Pancreas (tissue), 10 donors: ENCODE data around the gene SPATA25. TPM values are rescaled to one million over a fixed set of nuclear protein-coding genes. Genes with fewer than 3 reads are reported as not detected.

Experiments used
- ATAC-seq, 4 donors: fragments of 200-7000 bp; cut with Tn5 transposase; one replicate each; pipeline versions ENCODE4 v1.8.0 to v1.9.1; 2020; ENCODE audit warnings: mild to moderate bottlenecking in 4 of 4, moderate library complexity in 4 of 4
- DNase-seq, 6 donors: peaks; one replicate each; pipeline ENCODE4 v3.0.0-alpha.2; 2020
- FAIRE-seq: peaks from 2 replicates; lab custom pipeline; 2012; peaks lifted over from hg19 to GRCh38; lab: Jason Lieb, UNC
- H3K27ac ChIP-seq, 4 donors: fragments of 200-600 bp; sonication (generic); 1 replicate in 3 of 4; 2 replicates in 1 of 4; pipeline versions ENCODE4 v1.5.0 to v1.8.0; 2020
- H3K27me3 ChIP-seq, 4 donors: fragments of 200-600 bp; one replicate each; pipeline ENCODE4 v1.8.0; 2021
- H3K36me3 ChIP-seq, 3 donors: fragments of 200-600 bp; sonication (generic) in 1 of 3; one replicate each; pipeline versions ENCODE4 v1.5.0 to v1.8.0; 2020 to 2021
- H3K4me1 ChIP-seq, 3 donors: fragments of 200-600 bp; one replicate each; pipeline ENCODE4 v1.8.0; 2021
- H3K4me3 ChIP-seq, 4 donors: fragments of 200-600 bp; sonication (generic) in 2 of 4; one replicate each; pipeline versions ENCODE4 v1.5.0 to v1.8.0; 2020 to 2021
- H3K9me3 ChIP-seq, 4 donors: fragments of 200-600 bp; one replicate each; pipeline ENCODE4 v1.8.0; 2021
- WGBS, 2 donors: extraction: QIAGEN DNeasy Blood & Tissue Kit; methylation state at CpG; one replicate each; pipeline ENCODE4 v1.1.7; 2013; 5-methylcytosine and 5-hydroxymethylcytosine counted together
- intact Hi-C, 3 donors: fragments of 100-400 bp; cut with DNase I; formaldehyde crosslinking; loops; one replicate each; pipeline versions ENCODE4 v1.11.1 to v1.14.2; 2022
- polyA plus RNA-seq, 2 donors: library from polyadenylated mRNA; stranded (reverse); fragments of 200-250 nt; gene quantifications; one replicate each; pipeline ENCODE4 v1.2.3, GENCODE V29; 2013
- total RNA-seq, 6 donors: library from RNA; stranded (reverse); fragmentation: NEBNext Ultra II Directional in 4 of 6; extraction: Animal tissue kit (Norgen Biotek cat#: 25700) in 4 of 6; gene quantifications; one replicate each; pipeline versions ENCODE4 v1.2.1 to v1.2.4, GENCODE V29; 2021 to 2023
- TF ChIP-seq, protein P1 (sequence below), 4 donors: fragments of 200-600 bp; sonication (generic) in 3 of 4; IDR thresholded peaks; one replicate each; pipeline versions ENCODE4 v1.5.0 to v1.8.0; 2021; ENCODE audit warnings: antibody characterized with exemption in 4 of 4
- donor health status: healthy with polysubstance abuse.
- donor health status: DM: no; HTN: no; CAD: no; lungs with moderate emphysema.
- donor health status: DM: no; HTN: no; CAD: no.
- donor health status: control.
- donor health status: control.
- donor health status: Bipolar disorder and iron deficiency.
- donor health status: DM: yes; HTN: yes; CAD: no.
- donor health status: DM: no; HTN: no; CAD: no.
- donor health status: DM: no; HTN: no; CAD: no.
- donor health status: DM: yes; HTN: yes; CAD: no.

SPATA25 gene
- total and polyA plus RNA-seq, 8 donors, result 0.55 to 1.7 (median 0.86) TPM

DNA sequence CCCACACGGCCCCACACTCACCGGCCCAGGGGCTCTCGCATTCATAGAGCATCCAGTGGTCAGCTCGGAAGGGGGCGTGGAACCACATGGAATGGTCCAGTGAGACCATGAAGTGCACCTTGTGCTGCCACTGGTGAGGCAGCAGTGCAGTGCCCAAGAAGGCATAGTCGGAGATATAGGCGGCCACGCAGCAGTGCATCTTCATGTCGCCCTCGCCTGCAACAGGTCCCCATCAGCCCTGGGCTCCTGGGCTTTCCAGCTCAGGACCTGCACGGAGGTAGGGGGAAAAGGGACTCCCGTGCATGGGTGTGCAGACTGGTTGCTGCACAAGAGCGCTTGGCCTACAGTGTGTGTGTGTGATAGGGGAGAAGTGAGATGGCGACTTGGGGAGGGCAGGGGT lies 43.9 kb downstream of the SPATA25 start:
- no peak for FAIRE-seq
- intact Hi-C loops, result no loop called here
- H3K36me3 ChIP-seq, result peaks cover 0 to 50% (median 11%) of the 10 kb centered on the region in 3 donors
- H3K9me3 ChIP-seq, result no peaks in the 10 kb centered on the region
- 89 to 90% methylated on average over 14 of the region's 14 CpGs for WGBS, 2 donors
- ATAC-seq, result no peak
- H3K4me3 ChIP-seq, result no peak overlapping the region
- H3K4me1 ChIP-seq, result no peaks in the 10 kb centered on the region
- no peak for DNase-seq
- TF ChIP-seq, protein P1, sequence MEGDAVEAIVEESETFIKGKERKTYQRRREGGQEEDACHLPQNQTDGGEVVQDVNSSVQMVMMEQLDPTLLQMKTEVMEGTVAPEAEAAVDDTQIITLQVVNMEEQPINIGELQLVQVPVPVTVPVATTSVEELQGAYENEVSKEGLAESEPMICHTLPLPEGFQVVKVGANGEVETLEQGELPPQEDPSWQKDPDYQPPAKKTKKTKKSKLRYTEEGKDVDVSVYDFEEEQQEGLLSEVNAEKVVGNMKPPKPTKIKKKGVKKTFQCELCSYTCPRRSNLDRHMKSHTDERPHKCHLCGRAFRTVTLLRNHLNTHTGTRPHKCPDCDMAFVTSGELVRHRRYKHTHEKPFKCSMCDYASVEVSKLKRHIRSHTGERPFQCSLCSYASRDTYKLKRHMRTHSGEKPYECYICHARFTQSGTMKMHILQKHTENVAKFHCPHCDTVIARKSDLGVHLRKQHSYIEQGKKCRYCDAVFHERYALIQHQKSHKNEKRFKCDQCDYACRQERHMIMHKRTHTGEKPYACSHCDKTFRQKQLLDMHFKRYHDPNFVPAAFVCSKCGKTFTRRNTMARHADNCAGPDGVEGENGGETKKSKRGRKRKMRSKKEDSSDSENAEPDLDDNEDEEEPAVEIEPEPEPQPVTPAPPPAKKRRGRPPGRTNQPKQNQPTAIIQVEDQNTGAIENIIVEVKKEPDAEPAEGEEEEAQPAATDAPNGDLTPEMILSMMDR (IDR thresholded peaks at IDR 0.05), result no peak
- H3K27me3 ChIP-seq, result no peaks in the 10 kb centered on the region
- no peak overlapping the region for H3K27ac ChIP-seq

DNA sequence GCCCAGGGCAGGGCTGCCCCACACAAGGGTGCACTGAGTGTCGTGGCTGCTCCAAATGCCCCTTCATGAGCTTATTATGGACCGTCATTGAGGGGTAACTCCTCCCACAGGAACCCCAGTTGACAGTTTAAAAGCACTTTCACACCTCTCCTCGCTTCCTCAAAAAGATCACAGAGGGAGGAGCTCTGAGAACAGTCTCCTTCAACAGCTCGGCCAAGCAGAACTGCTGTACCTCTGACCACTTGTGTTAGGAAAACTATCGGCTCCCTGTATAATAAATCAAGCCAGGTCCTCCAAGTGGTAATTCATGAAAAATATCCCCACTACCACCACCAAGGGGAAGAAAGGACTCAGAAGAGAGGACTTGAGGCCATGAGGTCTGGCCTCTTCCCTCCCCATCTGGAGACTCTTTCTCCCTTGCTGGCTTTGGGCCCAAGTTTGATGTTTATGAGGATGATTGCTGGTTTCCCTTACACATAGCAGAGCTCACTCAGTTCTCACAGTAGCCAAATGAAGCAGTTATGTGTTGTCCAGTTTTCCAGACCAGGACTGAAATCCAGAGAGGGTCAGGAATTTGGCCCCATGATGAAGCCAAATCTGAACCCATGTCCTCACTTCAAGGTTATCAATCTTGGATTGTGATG lies 45.1 kb downstream of the SPATA25 start:
- no peaks in the 10 kb centered on the region for H3K9me3 ChIP-seq
- no peaks in the 10 kb centered on the region for H3K27me3 ChIP-seq
- H3K36me3 ChIP-seq, result peaks cover 0 to 49% (median 8%) of the 10 kb centered on the region in 3 donors
- ATAC-seq (peak in 2 of 4 donors; percentile 7 to 33), DNase-seq (no peak), FAIRE-seq (no peak)
- no peak overlapping the region for H3K4me3 ChIP-seq
- no peak overlapping the region for H3K27ac ChIP-seq
- H3K4me1 ChIP-seq, result no peaks in the 10 kb centered on the region
- WGBS, 2 donors, result 80 to 82% methylated on average over 5 of the region's 5 CpGs
- intact Hi-C loops, result no loop called here
- TF ChIP-seq, protein P1 (IDR thresholded peaks at IDR 0.05), result no peak

DNA sequence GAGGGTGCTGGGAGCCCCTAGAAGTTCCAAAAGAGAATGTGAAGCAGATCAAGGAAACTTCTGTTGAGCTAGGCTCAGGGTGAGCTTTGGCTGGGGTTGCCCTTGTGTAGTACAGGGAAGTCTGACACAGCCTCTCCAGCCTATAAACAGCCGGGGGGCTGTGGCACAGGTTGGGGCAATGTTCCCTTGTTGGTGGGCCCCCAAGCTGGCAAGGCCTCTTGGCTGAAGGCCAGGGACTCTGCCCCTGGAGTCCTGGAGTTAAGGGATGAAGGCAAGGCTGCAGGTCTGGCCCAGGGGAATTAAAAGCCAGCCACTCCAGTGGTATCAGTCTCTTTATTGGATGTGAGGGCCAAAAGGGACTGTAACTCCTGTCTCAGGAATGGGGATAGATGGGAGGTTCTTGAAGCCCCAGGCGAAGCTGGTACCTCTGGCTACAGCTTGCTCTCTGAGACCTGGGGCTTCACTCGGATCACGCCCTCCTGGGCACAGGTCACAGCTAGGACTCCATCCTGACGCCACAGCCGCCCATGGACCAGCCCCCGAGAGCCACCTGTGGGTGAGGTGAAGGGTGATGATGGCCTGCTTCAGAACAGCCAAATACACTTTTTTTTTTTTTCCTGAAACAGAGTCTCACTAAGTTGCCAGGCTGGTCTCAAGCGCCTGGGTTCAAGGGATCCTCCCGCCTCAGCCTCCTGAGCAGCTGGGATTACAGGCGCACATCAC lies 45.9 kb downstream of the SPATA25 start:
- TF ChIP-seq, protein P1 (IDR thresholded peaks at IDR 0.05), result no peak
- ATAC-seq (peak in 1 of 4 donors; percentile 6), DNase-seq (no peak), FAIRE-seq (no peak)
- no peak overlapping the region for H3K4me3 ChIP-seq
- peaks cover 0 to 42% (median 8%) of the 10 kb centered on the region in 3 donors for H3K36me3 ChIP-seq
- intact Hi-C loops, result no loop called here
- no peaks in the 10 kb centered on the region for H3K9me3 ChIP-seq
- WGBS, 2 donors, result 95 to 97% methylated on average over 10 of the region's 10 CpGs
- H3K27ac ChIP-seq, result no peak overlapping the region
- no peaks in the 10 kb centered on the region for H3K27me3 ChIP-seq
- no peaks in the 10 kb centered on the region for H3K4me1 ChIP-seq

DNA sequence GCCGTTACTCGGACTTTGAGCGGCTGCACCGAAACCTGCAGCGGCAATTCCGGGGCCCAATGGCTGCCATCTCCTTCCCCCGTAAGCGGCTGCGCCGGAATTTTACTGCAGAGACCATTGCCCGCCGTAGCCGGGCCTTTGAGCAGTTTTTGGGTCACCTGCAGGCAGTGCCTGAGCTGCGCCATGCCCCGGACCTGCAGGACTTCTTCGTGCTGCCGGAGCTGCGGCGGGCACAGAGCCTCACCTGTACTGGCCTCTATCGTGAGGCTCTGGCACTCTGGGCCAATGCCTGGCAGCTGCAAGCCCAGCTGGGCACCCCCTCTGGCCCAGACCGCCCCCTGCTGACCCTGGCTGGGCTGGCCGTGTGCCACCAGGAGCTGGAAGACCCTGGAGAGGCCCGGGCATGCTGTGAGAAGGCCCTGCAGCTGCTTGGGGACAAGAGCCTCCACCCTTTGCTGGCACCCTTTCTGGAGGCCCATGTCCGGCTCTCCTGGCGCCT lies 46.7 kb downstream of the SPATA25 start:
- TF ChIP-seq, protein P1 (IDR thresholded peaks at IDR 0.05), result no peak
- intact Hi-C loops, result no loop called here
- FAIRE-seq (no peak), DNase-seq (peak in 1 of 6 donors; percentile 68), ATAC-seq (no peak)
- H3K9me3 ChIP-seq, result no peaks in the 10 kb centered on the region
- H3K27ac ChIP-seq, result no peak overlapping the region
- no peaks in the 10 kb centered on the region for H3K27me3 ChIP-seq
- WGBS, 2 donors, result 89 to 90% methylated on average over 23 to 25 of the region's 25 CpGs
- no peak overlapping the region for H3K4me3 ChIP-seq
- no peaks in the 10 kb centered on the region for H3K4me1 ChIP-seq
- H3K36me3 ChIP-seq, result peaks cover 0 to 39% (median 8%) of the 10 kb centered on the region in 3 donors
